Measurements from ENCODE around the gene LMO7.
A peak's percentile ranks its signal among the peaks of the same experiment; 100 is the strongest.

LMO7 gene

GRCh38 chr13:75682326-75682725 is 46.2 kb downstream of the LMO7 start:
- Histone ChIP-seq H3K27me3 (replicated peaks) (no peaks in the 10 kb centered on the region), H3K4me3 (ENCODE audit: low read depth, low read length) (no peak overlapping the region), H3K27ac (no peak overlapping the region), H3K36me3 (replicated peaks) (peaks cover 11% of the 10 kb centered on the region)
- no peak for TF ChIP-seq CTCF (IDR thresholded peaks at IDR 0.05; ENCODE audit: low read depth, low read length, missing control alignments)
- no peak for DNase-seq
- in situ Hi-C loops (cut with HindIII; ENCODE audit: low pct_ligation_motif_present, low sequenced_read_pairs): no loop called here

GRCh38 chr13:75685239-75685697 is 49.1 kb downstream of the LMO7 start:
- H3K27me3 ChIP-seq (replicated peaks): no peaks in the 10 kb centered on the region
- peak; percentile 68 for TF ChIP-seq CTCF (IDR thresholded peaks at IDR 0.05; ENCODE audit: low read depth, low read length, missing control alignments)
- H3K27ac ChIP-seq: peak overlapping the region; percentile 60
- peaks cover 3% of the 10 kb centered on the region for H3K36me3 ChIP-seq (replicated peaks)
- in situ Hi-C loops (cut with HindIII; ENCODE audit: low pct_ligation_motif_present, low sequenced_read_pairs): no loop called here
- H3K4me3 ChIP-seq (ENCODE audit: low read depth, low read length): no peak overlapping the region
- peak; percentile 80 for DNase-seq

GRCh38 chr13:75687150-75687763 is 51.1 kb downstream of the LMO7 start:
- Histone ChIP-seq H3K36me3 (replicated peaks) (peaks cover 2% of the 10 kb centered on the region), H3K27ac (no peak overlapping the region), H3K27me3 (replicated peaks) (no peaks in the 10 kb centered on the region), H3K4me3 (ENCODE audit: low read depth, low read length) (no peak overlapping the region)
- peak; percentile 41 for DNase-seq
- peak; percentile 58 for TF ChIP-seq CTCF (IDR thresholded peaks at IDR 0.05; ENCODE audit: low read depth, low read length, missing control alignments)
- in situ Hi-C loops (cut with HindIII; ENCODE audit: low pct_ligation_motif_present, low sequenced_read_pairs): no loop called here

- in situ Hi-C loops (cut with HindIII; ENCODE audit: low pct_ligation_motif_present, low sequenced_read_pairs): no loop called here
- H3K27ac ChIP-seq: no peak overlapping the region
- no peak overlapping the region for H3K4me3 ChIP-seq (ENCODE audit: low read depth, low read length)
- H3K36me3 ChIP-seq (replicated peaks): peaks cover 6% of the 10 kb centered on the region
- no peak for TF ChIP-seq CTCF (IDR thresholded peaks at IDR 0.05; ENCODE audit: low read depth, low read length, missing control alignments)
- H3K27me3 ChIP-seq (replicated peaks): no peaks in the 10 kb centered on the region
- no peak for DNase-seq
Measured at GRCh38 chr13:75689686-75690085, 53.6 kb downstream of the LMO7 start.

GRCh38 chr13:75690607-75691006 is 54.5 kb downstream of the LMO7 start:
- H3K4me3 ChIP-seq (ENCODE audit: low read depth, low read length): no peak overlapping the region
- H3K27me3 ChIP-seq (replicated peaks): no peaks in the 10 kb centered on the region
- no peak overlapping the region for H3K27ac ChIP-seq
- DNase-seq: no peak
- peaks cover 6% of the 10 kb centered on the region for H3K36me3 ChIP-seq (replicated peaks)
- in situ Hi-C loops (cut with HindIII; ENCODE audit: low pct_ligation_motif_present, low sequenced_read_pairs): no loop called here
- no peak for TF ChIP-seq CTCF (IDR thresholded peaks at IDR 0.05; ENCODE audit: low read depth, low read length, missing control alignments)

- DNase-seq: no peak
- Histone ChIP-seq H3K27me3 (replicated peaks) (no peaks in the 10 kb centered on the region), H3K27ac (no peak overlapping the region), H3K4me3 (ENCODE audit: low read depth, low read length) (no peak overlapping the region), H3K36me3 (replicated peaks) (peaks cover 6% of the 10 kb centered on the region)
- in situ Hi-C loops (cut with HindIII; ENCODE audit: low pct_ligation_motif_present, low sequenced_read_pairs): no loop called here
- no peak for TF ChIP-seq CTCF (IDR thresholded peaks at IDR 0.05; ENCODE audit: low read depth, low read length, missing control alignments)
Measured at GRCh38 chr13:75691183-75691582, 55.1 kb downstream of the LMO7 start.
